Smooth muscle cell of the brain vasculature (primary cell): ENCODE data around the gene ATP9B.
"Not testable (repeated sequence)": the region's sequence is repeated elsewhere in the genome, so short reads cannot be mapped to it uniquely, and the experiment has no call there.

Source experiments
- DNase-seq: peaks from one replicate; pipeline ENCODE4 v3.0.0-alpha.2; 2012; ENCODE audit warnings: low read depth, low spot score

ATP9B gene

GRCh38 chr18:79355433-79356335 is 286.5 kb downstream of the ATP9B start:
- no peak for DNase-seq

- no peak for DNase-seq
Measured at GRCh38 chr18:79356435-79356834, 287.2 kb downstream of the ATP9B start.

- DNase-seq, result no peak
Measured at GRCh38 chr18:79360933-79361332, 291.7 kb downstream of the ATP9B start.

- DNase-seq, result no peak
Measured at GRCh38 chr18:79361766-79362522, 292.8 kb downstream of the ATP9B start.

GRCh38 chr18:79365701-79366100 is 296.5 kb downstream of the ATP9B start:
- no peak for DNase-seq

GRCh38 chr18:79366177-79367094 is 297.2 kb downstream of the ATP9B start:
- DNase-seq, result peak; percentile 43

GRCh38 chr18:79367480-79367879 is 298.3 kb downstream of the ATP9B start:
- DNase-seq, result no peak

- DNase-seq, result peak; percentile 46
Measured at GRCh38 chr18:79367989-79368388, 298.8 kb downstream of the ATP9B start.

GRCh38 chr18:79368681-79369080 is 299.5 kb downstream of the ATP9B start:
- no peak for DNase-seq

GRCh38 chr18:79371561-79372121 is 302.4 kb downstream of the ATP9B start:
- DNase-seq, result no peak

- no peak for DNase-seq
Measured at GRCh38 chr18:79372461-79372860, 303.3 kb downstream of the ATP9B start.

- no peak for DNase-seq
Measured at GRCh38 chr18:79372991-79373390, 303.8 kb downstream of the ATP9B start.

- no peak for DNase-seq
Measured at GRCh38 chr18:79373736-79374135, 304.5 kb downstream of the ATP9B start.

- no peak for DNase-seq
Measured at GRCh38 chr18:79374408-79375171, 305.4 kb downstream of the ATP9B start.

GRCh38 chr18:79375441-79376154 is 306.4 kb downstream of the ATP9B start:
- DNase-seq, result no peak

GRCh38 chr18:79376661-79377060 is 307.5 kb downstream of the ATP9B start:
- DNase-seq, result not testable (repeated sequence)

GRCh38 chr18:79377187-79377891 is 308.1 kb downstream of the ATP9B start:
- no peak for DNase-seq

- DNase-seq, result peak; percentile 40
Measured at GRCh38 chr18:79378536-79379250, 309.5 kb downstream of the ATP9B start.
